ENCODE results near the gene CDC42EP3. TPM values are rescaled to one million over a fixed set of nuclear protein-coding genes. Genes with fewer than 3 reads are reported as not detected.

Gene CDC42EP3
- total RNA-seq, 1 donor = 136 TPM

- no peak overlapping the region for H3K27ac ChIP-seq (ENCODE audit: low read depth, low read length)
- H3K4me3 ChIP-seq (ENCODE audit: insufficient read depth, low read length) = no peak overlapping the region
- peaks cover 16% of the 10 kb centered on the region for H3K4me1 ChIP-seq (ENCODE audit: insufficient read depth, low read length)
- no peak overlapping the region for H3K4me2 ChIP-seq (ENCODE audit: insufficient read depth, low read length)
- TF ChIP-seq CTCF (IDR thresholded peaks at IDR 0.05; ENCODE audit: extremely low read depth, low read depth, low read length) = no peak
- H4K20me1 ChIP-seq (ENCODE audit: insufficient read depth, low read length) = no peaks in the 10 kb centered on the region
- no peaks in the 10 kb centered on the region for H3K79me2 ChIP-seq (ENCODE audit: insufficient read depth, low read length)
- no peaks in the 10 kb centered on the region for H3K27me3 ChIP-seq (ENCODE audit: insufficient read depth, low read length)
- H3K36me3 ChIP-seq (ENCODE audit: insufficient read depth, low read length) = no peaks in the 10 kb centered on the region
- H2AFZ ChIP-seq (ENCODE audit: low read length) = no peak overlapping the region
- no peak for DNase-seq (ENCODE audit: insufficient read length, low spot score, missing footprints)
- H3K9me3 ChIP-seq (ENCODE audit: low read depth, low read length) = no peaks in the 10 kb centered on the region
These were observed 47.2 kb upstream of the CDC42EP3 start for GRCh38 chr2:37718515-37719161.

- DNase-seq (ENCODE audit: insufficient read length, low spot score, missing footprints) = no peak
- Histone ChIP-seq H3K4me1 (ENCODE audit: insufficient read depth, low read length) (peaks cover 24% of the 10 kb centered on the region), H4K20me1 (ENCODE audit: insufficient read depth, low read length) (no peaks in the 10 kb centered on the region), H3K4me3 (ENCODE audit: insufficient read depth, low read length) (no peak overlapping the region), H3K36me3 (ENCODE audit: insufficient read depth, low read length) (no peaks in the 10 kb centered on the region), H3K27ac (ENCODE audit: low read depth, low read length) (peak overlapping the region; percentile 84), H3K79me2 (ENCODE audit: insufficient read depth, low read length) (no peaks in the 10 kb centered on the region), H3K9me3 (ENCODE audit: low read depth, low read length) (no peaks in the 10 kb centered on the region), H3K27me3 (ENCODE audit: insufficient read depth, low read length) (no peaks in the 10 kb centered on the region), H2AFZ (ENCODE audit: low read length) (no peak overlapping the region), H3K4me2 (ENCODE audit: insufficient read depth, low read length) (peak overlapping the region; percentile 13)
- no peak for TF ChIP-seq CTCF (IDR thresholded peaks at IDR 0.05; ENCODE audit: extremely low read depth, low read depth, low read length)
These were observed 41.8 kb upstream of the CDC42EP3 start for GRCh38 chr2:37713258-37713700.

GRCh38 chr2:37711831-37712230, 40.4 kb upstream of the CDC42EP3 start:
- no peak overlapping the region for H3K4me3 ChIP-seq (ENCODE audit: insufficient read depth, low read length)
- peaks cover 24% of the 10 kb centered on the region for H3K4me1 ChIP-seq (ENCODE audit: insufficient read depth, low read length)
- H3K27ac ChIP-seq (ENCODE audit: low read depth, low read length) = peak overlapping the region; percentile 84
- H3K4me2 ChIP-seq (ENCODE audit: insufficient read depth, low read length) = peak overlapping the region; percentile 53
- no peaks in the 10 kb centered on the region for H4K20me1 ChIP-seq (ENCODE audit: insufficient read depth, low read length)
- H3K36me3 ChIP-seq (ENCODE audit: insufficient read depth, low read length) = no peaks in the 10 kb centered on the region
- no peak for DNase-seq (ENCODE audit: insufficient read length, low spot score, missing footprints)
- H3K9me3 ChIP-seq (ENCODE audit: low read depth, low read length) = no peaks in the 10 kb centered on the region
- TF ChIP-seq CTCF (IDR thresholded peaks at IDR 0.05; ENCODE audit: extremely low read depth, low read depth, low read length) = no peak
- no peaks in the 10 kb centered on the region for H3K27me3 ChIP-seq (ENCODE audit: insufficient read depth, low read length)
- H3K79me2 ChIP-seq (ENCODE audit: insufficient read depth, low read length) = no peaks in the 10 kb centered on the region
- H2AFZ ChIP-seq (ENCODE audit: low read length) = no peak overlapping the region

GRCh38 chr2:37711308-37711731, 39.9 kb upstream of the CDC42EP3 start:
- H2AFZ ChIP-seq (ENCODE audit: low read length) = no peak overlapping the region
- no peaks in the 10 kb centered on the region for H3K27me3 ChIP-seq (ENCODE audit: insufficient read depth, low read length)
- no peak for TF ChIP-seq CTCF (IDR thresholded peaks at IDR 0.05; ENCODE audit: extremely low read depth, low read depth, low read length)
- H3K4me3 ChIP-seq (ENCODE audit: insufficient read depth, low read length) = peak overlapping the region; percentile 10
- peak overlapping the region; percentile 84 for H3K27ac ChIP-seq (ENCODE audit: low read depth, low read length)
- no peaks in the 10 kb centered on the region for H3K36me3 ChIP-seq (ENCODE audit: insufficient read depth, low read length)
- H4K20me1 ChIP-seq (ENCODE audit: insufficient read depth, low read length) = no peaks in the 10 kb centered on the region
- DNase-seq (ENCODE audit: insufficient read length, low spot score, missing footprints) = peak; percentile 72
- H3K9me3 ChIP-seq (ENCODE audit: low read depth, low read length) = no peaks in the 10 kb centered on the region
- no peaks in the 10 kb centered on the region for H3K79me2 ChIP-seq (ENCODE audit: insufficient read depth, low read length)
- peak overlapping the region; percentile 53 for H3K4me2 ChIP-seq (ENCODE audit: insufficient read depth, low read length)
- H3K4me1 ChIP-seq (ENCODE audit: insufficient read depth, low read length) = peaks cover 26% of the 10 kb centered on the region

Measured in osteoblast (primary cell).